HG03575 (cell line): Measurements from ENCODE around the gene CDK13.
"Not testable (repeated sequence)": the region's sequence is repeated elsewhere in the genome, so short reads cannot be mapped to it uniquely, and the experiment has no call there.

Experiments
- ATAC-seq: cut with Tn5 transposase; IDR thresholded peaks from one replicate; pipeline ENCODE4 v1.9.1; 2021; ENCODE audit not compliant: unreplicated experiment, insufficient number of reproducible peaks, low FRiP score; ENCODE audit errors: extremely low read depth

Gene CDK13

GRCh38 chr7:40134428-40135316 is 184.6 kb downstream of the CDK13 start, which contains the start of the genes MPLKIP and SUGCT:
TSS of gene MPLKIP (minus strand) at chr7:40134622. CDS start at chr7:40134567, 55 bp downstream.
TSS of gene SUGCT (plus strand) at chr7:40135005.
- peak; percentile 57 for ATAC-seq

GRCh38 chr7:40135317-40135610 is 185.2 kb downstream of the CDK13 start:
- ATAC-seq, result no peak

GRCh38 chr7:40137563-40137962 is 187.5 kb downstream of the CDK13 start:
- no peak for ATAC-seq

- ATAC-seq, result no peak
These were observed 188.9 kb downstream of the CDK13 start for GRCh38 chr7:40138973-40139372.

GRCh38 chr7:40139891-40140290 is 189.8 kb downstream of the CDK13 start:
- ATAC-seq, result not testable (repeated sequence)

GRCh38 chr7:40141916-40142315 is 191.9 kb downstream of the CDK13 start:
- ATAC-seq, result not testable (repeated sequence)

GRCh38 chr7:40145596-40146130 is 195.6 kb downstream of the CDK13 start:
- ATAC-seq, result not testable (repeated sequence)

- no peak for ATAC-seq
These were observed 197.6 kb downstream of the CDK13 start for GRCh38 chr7:40147371-40148246.

GRCh38 chr7:40148247-40148580 is 198.2 kb downstream of the CDK13 start:
- ATAC-seq, result not testable (repeated sequence)

GRCh38 chr7:40148671-40149070 is 198.6 kb downstream of the CDK13 start:
- ATAC-seq, result no peak
